ENCODE data around the gene TMEM135.
"Not testable (repeated sequence)": the region's sequence is repeated elsewhere in the genome, so short reads cannot be mapped to it uniquely, and the experiment has no call there.

DNA sequence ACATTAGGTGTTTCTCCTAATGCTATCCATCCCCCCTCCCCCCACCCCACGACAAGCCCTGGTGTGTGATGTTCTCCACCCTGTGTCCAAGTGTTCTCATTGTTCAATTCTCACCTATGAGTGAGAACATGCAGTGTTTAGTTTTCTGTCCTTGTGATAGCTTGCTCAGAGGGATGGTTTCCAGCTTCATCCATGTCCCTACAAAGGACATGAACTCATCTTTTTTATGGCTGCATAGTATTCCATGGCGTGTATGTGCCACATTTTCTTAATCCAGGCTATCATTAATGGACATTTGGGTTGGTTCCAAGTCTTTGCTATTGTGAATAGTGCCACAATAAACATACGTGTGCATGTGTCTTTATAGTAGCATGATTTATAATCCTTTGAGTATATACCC lies 69.6 kb downstream of the TMEM135 start:
- TF ChIP-seq, protein P1, sequence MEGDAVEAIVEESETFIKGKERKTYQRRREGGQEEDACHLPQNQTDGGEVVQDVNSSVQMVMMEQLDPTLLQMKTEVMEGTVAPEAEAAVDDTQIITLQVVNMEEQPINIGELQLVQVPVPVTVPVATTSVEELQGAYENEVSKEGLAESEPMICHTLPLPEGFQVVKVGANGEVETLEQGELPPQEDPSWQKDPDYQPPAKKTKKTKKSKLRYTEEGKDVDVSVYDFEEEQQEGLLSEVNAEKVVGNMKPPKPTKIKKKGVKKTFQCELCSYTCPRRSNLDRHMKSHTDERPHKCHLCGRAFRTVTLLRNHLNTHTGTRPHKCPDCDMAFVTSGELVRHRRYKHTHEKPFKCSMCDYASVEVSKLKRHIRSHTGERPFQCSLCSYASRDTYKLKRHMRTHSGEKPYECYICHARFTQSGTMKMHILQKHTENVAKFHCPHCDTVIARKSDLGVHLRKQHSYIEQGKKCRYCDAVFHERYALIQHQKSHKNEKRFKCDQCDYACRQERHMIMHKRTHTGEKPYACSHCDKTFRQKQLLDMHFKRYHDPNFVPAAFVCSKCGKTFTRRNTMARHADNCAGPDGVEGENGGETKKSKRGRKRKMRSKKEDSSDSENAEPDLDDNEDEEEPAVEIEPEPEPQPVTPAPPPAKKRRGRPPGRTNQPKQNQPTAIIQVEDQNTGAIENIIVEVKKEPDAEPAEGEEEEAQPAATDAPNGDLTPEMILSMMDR (IDR thresholded peaks at IDR 0.05; ENCODE audit: insufficient read depth, low read depth, low read length): not testable (repeated sequence)
- not testable (repeated sequence) for TF ChIP-seq EZH2 (IDR thresholded peaks at IDR 0.05; ENCODE audit: insufficient read depth, low read length)
